Left renal pelvis (tissue), 4 donors: ENCODE measurements around the gene TIAM2. TPM values are rescaled to one million over a fixed set of nuclear protein-coding genes. Genes with fewer than 3 reads are reported as not detected.
A peak's percentile ranks its signal among the peaks of the same experiment; 100 is the strongest.
"Not testable (repeated sequence)": the region's sequence is repeated elsewhere in the genome, so short reads cannot be mapped to it uniquely, and the experiment has no call there.

Experiments
- DNase-seq, 4 donors: peaks; one replicate each; pipeline ENCODE4 v3.0.0-alpha.2; 2013; ENCODE audit warnings: low read depth in 4 of 4, low spot score in 3 of 4
- polyA plus RNA-seq, 4 donors: library from polyadenylated mRNA; unstranded; fragments of 120-200 nt; gene quantifications; one replicate each; pipeline ENCODE4 v1.2.1, GENCODE V29; 2013; ENCODE audit not compliant: insufficient read length in 4 of 4

TIAM2 gene
- polyA plus RNA-seq, 4 donors = 18.4 to 22.2 (median 21.1) TPM

- DNase-seq = no peak
These were observed 192.0 kb downstream of the TIAM2 start for GRCh38 chr6:155187106-155187505.

- no peak for DNase-seq
These were observed 193.0 kb downstream of the TIAM2 start for GRCh38 chr6:155187994-155188706.

- no peak for DNase-seq
These were observed 193.8 kb downstream of the TIAM2 start for GRCh38 chr6:155188707-155189496.

GRCh38 chr6:155190677-155191076, 195.6 kb downstream of the TIAM2 start:
- DNase-seq = no peak

- DNase-seq = no peak
These were observed 198.4 kb downstream of the TIAM2 start for GRCh38 chr6:155193526-155193925.

- no peak for DNase-seq
These were observed 199.3 kb downstream of the TIAM2 start for GRCh38 chr6:155194399-155194798.

- DNase-seq = no peak
These were observed 200.8 kb downstream of the TIAM2 start for GRCh38 chr6:155195903-155196302.

- DNase-seq = no peak
These were observed 201.8 kb downstream of the TIAM2 start for GRCh38 chr6:155196911-155197310.

GRCh38 chr6:155197932-155198331, 202.8 kb downstream of the TIAM2 start:
- no peak for DNase-seq

- no peak for DNase-seq
These were observed 204.9 kb downstream of the TIAM2 start for GRCh38 chr6:155200012-155200411.

- DNase-seq = peak in 1 of 4 donors; percentile 36
These were observed 206.5 kb downstream of the TIAM2 start for GRCh38 chr6:155201461-155202226.

GRCh38 chr6:155207223-155207622, 212.1 kb downstream of the TIAM2 start:
- DNase-seq = no peak

GRCh38 chr6:155212106-155212505, 217.0 kb downstream of the TIAM2 start:
- DNase-seq = no peak

- DNase-seq = no peak
These were observed 217.7 kb downstream of the TIAM2 start for GRCh38 chr6:155212616-155213380.

- no peak for DNase-seq
These were observed 218.7 kb downstream of the TIAM2 start for GRCh38 chr6:155213611-155214372.

GRCh38 chr6:155215906-155216305, 220.8 kb downstream of the TIAM2 start:
- no peak for DNase-seq

- no peak for DNase-seq
These were observed 221.4 kb downstream of the TIAM2 start for GRCh38 chr6:155216312-155217046.

GRCh38 chr6:155218711-155219110, 223.6 kb downstream of the TIAM2 start:
- not testable (repeated sequence) for DNase-seq

- DNase-seq = no peak
These were observed 224.2 kb downstream of the TIAM2 start for GRCh38 chr6:155219299-155219698.
